GM12878 (cell line): ENCODE results near the gene CSHL1. TPM values are rescaled to one million over a fixed set of nuclear protein-coding genes. Genes with fewer than 3 reads are reported as not detected.
"Not testable (repeated sequence)": the region's sequence is repeated elsewhere in the genome, so short reads cannot be mapped to it uniquely, and the experiment has no call there.

Experiments used
- ATAC-seq: fragments of 200-7000 bp; cut with Tn5 transposase; 3 replicates; pipeline ENCODE4 v1.9.1; 2020; ENCODE audit warnings: mild to moderate bottlenecking, moderate library complexity
- BruUV-seq: library from RNA; stranded (reverse); fragments of 400-500 nt; replicated peaks from 2 replicates; lab custom pipeline; 2021; lab: Mats Ljungman, UMichigan
- CTCF ChIA-PET: fragments of 300-600 bp; sonication (Branson Sonifier 250); formaldehyde crosslinking; extraction: SDS; loops from one replicate; lab custom pipeline; 2021; ENCODE audit warnings: inconsistent platforms; lab: Yijun Ruan, JAX
- POLR2A ChIA-PET: fragments of 350-600 bp; formaldehyde crosslinking; extraction: SDS; loops from one replicate; lab custom pipeline; 2021; ENCODE audit warnings: inconsistent platforms; lab: Charles Lee
- RAD21 ChIA-PET: fragments of 300-600 bp; sonication (Branson Sonifier 250); formaldehyde crosslinking; loops from one replicate; lab custom pipeline; 2023; ENCODE audit warnings: antibody characterized with exemption; ENCODE audit not compliant: unreplicated experiment; lab: Charles Lee
- SMC1A ChIA-PET: fragments of 300-600 bp; sonication (Branson Sonifier 250); formaldehyde crosslinking; loops from one replicate; lab custom pipeline; 2023; ENCODE audit not compliant: unreplicated experiment, uncharacterized antibody; lab: Charles Lee
- DNase-seq: peaks from one replicate; pipeline ENCODE4 v3.0.0-alpha.2; 2011; ENCODE audit warnings: low read depth, low spot score
- FAIRE-seq: peaks from 3 replicates; lab custom pipeline; 2011; peaks lifted over from hg19 to GRCh38; lab: Jason Lieb, UNC
- H2AFZ ChIP-seq: 2 replicates; pipeline ENCODE4 v1.6.0; 2011; ENCODE audit warnings: low read depth, low read length, control low read depth; ENCODE audit not compliant: control insufficient read depth
- H3K27ac ChIP-seq: 2 replicates; pipeline ENCODE4 v1.5.1; 2011; ENCODE audit warnings: control low read depth; ENCODE audit not compliant: control insufficient read depth, insufficient read depth
- H3K27me3 ChIP-seq, 2 experiments: replicated peaks in 1 of 2; 2 replicates each; pipeline versions ENCODE4 v1.6.0 to v1.6.1; 2011; ENCODE audit warnings: low read length in 1 of 2; ENCODE audit not compliant: control insufficient read depth in 2 of 2, insufficient read depth in 2 of 2
- H3K36me3 ChIP-seq, 2 experiments: 2 replicates each; pipeline ENCODE4 v1.5.1; 2011; ENCODE audit warnings: low read length in 1 of 2; ENCODE audit not compliant: control insufficient read depth in 2 of 2, insufficient read depth in 2 of 2
- H3K4me1 ChIP-seq: 2 replicates; pipeline ENCODE4 v1.6.1; 2011; ENCODE audit warnings: mild to moderate bottlenecking, low read length, moderate library complexity, mixed read lengths; ENCODE audit not compliant: control insufficient read depth, insufficient read depth
- H3K4me2 ChIP-seq: 2 replicates; pipeline ENCODE4 v1.6.0; 2011; ENCODE audit warnings: control low read depth; ENCODE audit not compliant: control insufficient read depth, insufficient read depth
- H3K4me3 ChIP-seq: fragments of 200-600 bp; sonication (generic); 2 replicates; pipeline ENCODE4 v1.5.1; 2016
- H3K79me2 ChIP-seq: 2 replicates; pipeline ENCODE4 v1.6.0; 2011; ENCODE audit warnings: low read length; ENCODE audit not compliant: control insufficient read depth, insufficient read depth
- H3K9ac ChIP-seq: 2 replicates; pipeline ENCODE4 v1.8.0; 2011; ENCODE audit warnings: low read length, control low read depth, mixed read lengths; ENCODE audit not compliant: control insufficient read depth, insufficient read depth
- H3K9me3 ChIP-seq: replicated peaks from 3 replicates; pipeline ENCODE4 v1.5.1; 2011; ENCODE audit warnings: mild to moderate bottlenecking, low read length; ENCODE audit not compliant: control insufficient read depth, insufficient read depth
- H4K20me1 ChIP-seq: 2 replicates; pipeline ENCODE4 v1.6.0; 2011; ENCODE audit not compliant: control insufficient read depth, insufficient read depth
- WGBS: methylation state at CpG from one replicate; pipeline ENCODE4 v1.1.6; 2016; ENCODE audit warnings: low lambda C conversion rate; ENCODE audit not compliant: insufficient replicate concordance, insufficient coverage; ENCODE audit errors: missing lambda C conversion rate; 5-methylcytosine and 5-hydroxymethylcytosine counted together
- in situ Hi-C: fragments of 300-500 bp; cut with MboI; formaldehyde crosslinking; loops from 9 replicates; pipeline ENCODE4 v1.14.3; 2018; ENCODE audit warnings: mixed read lengths
- intact Hi-C: fragments of 100-400 bp; cut with micrococcal nuclease; formaldehyde crosslinking; loops from one replicate; pipeline ENCODE4 v1.14.2; 2022; ENCODE audit not compliant: unreplicated experiment
- polyA plus RNA-seq, 11 experiments: library from polyadenylated mRNA; depleted of rRNA in 4 of 11; unstranded in 6 of 11; stranded (reverse) in 5 of 11; fragments of >200 nt; fragmentation: Nextera tagmentation in 4 of 11; fragmentation: Illumina TruSeq in 1 of 11; extraction: Ambion mirVana in 4 of 11; extraction: Trizol in 1 of 11; gene quantifications; 1 replicate in 1 of 11; 2 replicates in 10 of 11; pipeline versions ENCODE4 v1.2.1 to v1.2.3, GENCODE V29; 2011 to 2016; ENCODE audit warnings: inconsistent platforms in 2 of 11, missing spikeins in 2 of 11, low read depth in 1 of 11
- total RNA-seq, 4 experiments: library from RNA; depleted of rRNA in 3 of 4; stranded (reverse); fragments of >200 nt in 3 of 4; fragmentation: Illumina TruSeq in 1 of 4; extraction: Trizol in 1 of 4; gene quantifications; 2 replicates each; pipeline versions ENCODE4 v1.2.1 to v1.2.3, GENCODE V29; 2013 to 2021

Gene CSHL1
- total and polyA plus RNA-seq, 10 of the 15 experiments (the other 5 are each of a cell fraction or from before 2014, with no cell fraction given), result not detected

DNA sequence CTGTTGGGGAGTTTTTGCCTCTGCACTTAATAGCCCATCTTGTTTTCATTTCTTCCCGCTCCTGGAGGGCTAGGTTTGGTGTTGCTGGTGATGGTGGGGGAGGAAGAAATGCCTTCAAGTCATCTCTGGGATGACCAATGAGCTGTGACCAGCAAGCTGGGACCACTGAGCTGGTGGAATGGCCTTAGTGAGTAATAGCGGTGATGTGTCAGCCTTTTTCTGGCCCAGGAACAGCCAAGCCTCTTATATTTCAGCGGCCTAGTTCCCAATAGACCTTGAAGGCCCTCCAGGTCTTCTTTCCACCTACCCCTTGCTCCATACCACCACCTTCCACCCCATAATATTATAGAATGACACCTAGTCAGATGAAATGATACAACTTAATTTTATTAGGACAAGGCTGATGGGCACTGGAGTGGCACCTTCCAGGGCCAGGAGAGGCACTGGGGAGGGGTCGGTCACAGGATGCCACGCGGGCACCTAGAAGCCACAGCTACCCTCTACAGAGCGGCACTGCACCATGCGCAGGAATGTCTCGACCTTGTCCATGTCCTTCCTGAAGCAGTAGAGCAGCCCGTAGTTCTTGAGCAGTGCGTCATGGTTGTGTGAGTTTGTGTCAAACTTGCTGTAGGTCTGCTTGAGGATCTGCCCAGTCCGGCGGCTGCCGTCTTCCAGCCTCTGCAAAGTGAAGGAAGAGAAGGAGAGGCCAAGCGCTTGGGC, 39.3 kb downstream of the CSHL1 start:
- BruUV-seq, H3K36me3 ChIP-seq, SMC1A ChIA-PET, RAD21 ChIA-PET, H3K27me3 ChIP-seq, H3K27ac ChIP-seq, intact Hi-C loops, CTCF ChIA-PET, H3K9me3 ChIP-seq, H3K9ac ChIP-seq, H3K4me3 ChIP-seq, H3K79me2 ChIP-seq, in situ Hi-C loops, H4K20me1 ChIP-seq, FAIRE-seq, DNase-seq, H3K4me2 ChIP-seq, H2AFZ ChIP-seq, ATAC-seq, H3K4me1 ChIP-seq: not testable (repeated sequence)
- POLR2A ChIA-PET, result interaction anchor here (0.7 kb wide), 1 partner anchor 28 kb away, joined by 3 read pairs; no protein-coding TSS in a partner anchor
- 75% methylated on average over 11 of the region's 15 CpGs for WGBS

DNA sequence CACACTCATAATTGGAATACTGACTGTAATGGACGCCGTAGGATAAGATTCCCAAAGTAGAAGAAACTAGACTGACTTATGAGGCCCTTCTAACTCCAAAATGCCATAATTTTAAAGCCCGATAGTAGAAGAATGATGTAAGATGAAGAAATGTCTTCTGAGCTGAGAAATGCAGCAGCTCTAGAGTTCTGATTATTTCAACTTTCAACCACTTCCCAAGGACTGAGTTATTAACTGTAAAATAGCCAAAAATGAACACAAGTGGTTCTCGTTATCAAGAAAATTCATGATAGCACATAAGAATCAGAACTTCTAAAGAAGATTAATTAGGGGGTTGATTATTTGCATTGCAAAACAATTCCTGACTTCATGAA, 40.8 kb downstream of the CSHL1 start:
- ATAC-seq, H3K4me2 ChIP-seq, intact Hi-C loops, H3K36me3 ChIP-seq, BruUV-seq, H4K20me1 ChIP-seq, FAIRE-seq, H3K27ac ChIP-seq, H3K9me3 ChIP-seq, DNase-seq, H3K9ac ChIP-seq, RAD21 ChIA-PET, in situ Hi-C loops, H3K4me3 ChIP-seq, H3K27me3 ChIP-seq, H3K4me1 ChIP-seq, H3K79me2 ChIP-seq, H2AFZ ChIP-seq, POLR2A ChIA-PET: not testable (repeated sequence)
- ChIA-PET SMC1A (interaction anchor here (0.8 kb wide), 1 partner anchor 29 kb away, joined by 3 read pairs; no protein-coding TSS in a partner anchor), CTCF (interaction anchor here (0.6 to 1.3 kb wide), 5 partner anchors 10 to 87 kb away, joined by 3 to 5 read pairs (median 3); no protein-coding TSS in a partner anchor)
- WGBS, result 37% methylated on average over 4 of the region's 4 CpGs
